ENCODE results near the gene ZDHHC5.

Gene ZDHHC5

DNA sequence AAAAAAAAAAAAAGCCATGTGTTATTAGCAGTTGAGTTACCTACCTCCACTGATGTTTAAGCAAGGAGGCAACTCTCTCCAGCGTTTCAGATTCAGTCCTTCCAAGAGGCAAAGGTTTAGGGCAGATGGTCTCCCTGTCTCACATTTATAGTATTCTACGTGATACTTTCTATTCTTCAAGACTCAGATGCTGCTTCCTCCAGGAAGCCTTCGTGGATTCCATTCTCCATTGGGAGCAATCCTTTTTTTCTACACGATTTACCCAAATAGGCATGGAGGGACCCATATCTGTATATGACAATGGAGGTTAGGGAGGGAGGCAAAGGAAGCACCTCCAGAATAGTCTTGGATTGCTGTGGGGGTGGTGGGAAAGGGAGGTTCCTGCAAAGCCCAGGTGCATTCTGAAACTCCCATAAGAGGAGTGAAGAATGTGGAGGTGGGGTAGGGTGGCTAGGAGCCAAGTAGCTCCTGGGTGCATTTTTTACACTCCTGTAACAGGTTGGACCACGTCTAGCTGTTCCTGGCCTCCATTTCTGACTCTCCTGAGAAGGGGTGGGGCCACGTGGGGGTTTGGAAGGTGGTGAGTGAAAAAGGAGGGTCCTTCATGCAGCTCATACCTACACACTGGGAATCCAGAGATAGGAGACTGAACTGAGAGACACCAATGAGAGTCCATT is 34.4 kb upstream of the ZDHHC5 start:
- Histone ChIP-seq H3K4me3 (ENCODE audit: insufficient read depth, low read depth, low read length, poor library complexity, severe bottlenecking) (no peak overlapping the region), H3K4me1 (ENCODE audit: control insufficient read depth, insufficient read depth, low read length, poor library complexity, severe bottlenecking) (peaks cover 7% of the 10 kb centered on the region), H3K27me3 (replicated peaks; ENCODE audit: control insufficient read depth, insufficient read depth, low read length, poor library complexity, severe bottlenecking) (peaks cover 13% of the 10 kb centered on the region), H3K9me3 (ENCODE audit: control insufficient read depth, low read length) (no peaks in the 10 kb centered on the region), H3K36me3 (ENCODE audit: control insufficient read depth, insufficient read depth, low read length) (no peaks in the 10 kb centered on the region), H3K27ac (ENCODE audit: insufficient read depth, low read length, poor library complexity, severe bottlenecking) (no peak overlapping the region)
- no peak for DNase-seq

DNA sequence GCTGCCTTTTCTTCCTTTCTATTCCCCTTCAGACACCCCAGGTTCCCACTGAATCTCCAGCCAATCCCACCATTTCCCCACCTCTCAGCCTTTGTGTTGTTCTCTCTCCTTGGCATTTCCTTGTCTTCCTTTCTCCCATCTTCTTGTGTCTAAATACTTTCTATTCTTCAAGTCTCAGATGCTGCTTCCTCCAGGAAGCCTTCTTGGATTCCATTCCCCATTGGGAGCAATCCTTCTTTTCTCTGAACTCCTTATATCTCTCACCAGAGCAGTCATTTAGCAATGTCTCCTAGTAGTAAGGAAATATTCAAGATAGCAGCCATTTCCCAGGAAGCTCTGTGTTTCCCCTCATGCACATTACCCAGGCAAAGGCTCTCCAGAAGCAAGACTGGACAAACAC is 33.6 kb upstream of the ZDHHC5 start:
- Histone ChIP-seq H3K36me3 (ENCODE audit: control insufficient read depth, insufficient read depth, low read length) (no peaks in the 10 kb centered on the region), H3K27ac (ENCODE audit: insufficient read depth, low read length, poor library complexity, severe bottlenecking) (no peak overlapping the region), H3K4me1 (ENCODE audit: control insufficient read depth, insufficient read depth, low read length, poor library complexity, severe bottlenecking) (peaks cover 15% of the 10 kb centered on the region), H3K9me3 (ENCODE audit: control insufficient read depth, low read length) (no peaks in the 10 kb centered on the region), H3K4me3 (ENCODE audit: insufficient read depth, low read depth, low read length, poor library complexity, severe bottlenecking) (no peak overlapping the region), H3K27me3 (replicated peaks; ENCODE audit: control insufficient read depth, insufficient read depth, low read length, poor library complexity, severe bottlenecking) (peaks cover 13% of the 10 kb centered on the region)
- no peak for DNase-seq

- Histone ChIP-seq H3K27ac (ENCODE audit: insufficient read depth, low read length, poor library complexity, severe bottlenecking) (no peak overlapping the region), H3K36me3 (ENCODE audit: control insufficient read depth, insufficient read depth, low read length) (no peaks in the 10 kb centered on the region), H3K4me1 (ENCODE audit: control insufficient read depth, insufficient read depth, low read length, poor library complexity, severe bottlenecking) (peaks cover 19% of the 10 kb centered on the region), H3K27me3 (replicated peaks; ENCODE audit: control insufficient read depth, insufficient read depth, low read length, poor library complexity, severe bottlenecking) (peaks cover 13% of the 10 kb centered on the region), H3K4me3 (ENCODE audit: insufficient read depth, low read depth, low read length, poor library complexity, severe bottlenecking) (no peak overlapping the region), H3K9me3 (ENCODE audit: control insufficient read depth, low read length) (no peaks in the 10 kb centered on the region)
- no peak for DNase-seq
Observed at GRCh38 chr11:57635246-57635645, 32.7 kb upstream of the ZDHHC5 start.

DNA sequence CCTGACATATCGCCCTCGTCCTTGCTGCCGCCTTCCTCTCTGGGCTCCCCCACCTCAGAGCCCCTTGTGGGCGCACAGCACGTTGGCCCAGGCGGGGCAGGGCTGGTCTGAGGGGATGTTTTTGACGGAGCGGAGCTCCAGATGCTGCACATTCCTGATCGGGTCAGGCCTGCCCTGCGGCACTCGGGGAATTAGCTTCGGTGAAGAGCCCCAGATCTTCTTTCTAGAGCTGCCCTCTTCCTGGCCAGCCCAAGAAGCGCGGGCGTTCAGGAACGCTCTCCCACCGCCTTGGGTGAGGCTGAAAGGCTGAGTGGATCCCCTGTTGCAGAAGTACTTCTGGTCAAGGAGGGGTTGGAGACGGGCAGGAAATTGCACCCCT is 30.3 kb upstream of the ZDHHC5 start:
- Histone ChIP-seq H3K9me3 (ENCODE audit: control insufficient read depth, low read length) (no peaks in the 10 kb centered on the region), H3K4me3 (ENCODE audit: insufficient read depth, low read depth, low read length, poor library complexity, severe bottlenecking) (no peak overlapping the region), H3K4me1 (ENCODE audit: control insufficient read depth, insufficient read depth, low read length, poor library complexity, severe bottlenecking) (peaks cover 19% of the 10 kb centered on the region), H3K27me3 (replicated peaks; ENCODE audit: control insufficient read depth, insufficient read depth, low read length, poor library complexity, severe bottlenecking) (peaks cover 13% of the 10 kb centered on the region), H3K36me3 (ENCODE audit: control insufficient read depth, insufficient read depth, low read length) (no peaks in the 10 kb centered on the region), H3K27ac (ENCODE audit: insufficient read depth, low read length, poor library complexity, severe bottlenecking) (no peak overlapping the region)
- DNase-seq = no peak

DNA sequence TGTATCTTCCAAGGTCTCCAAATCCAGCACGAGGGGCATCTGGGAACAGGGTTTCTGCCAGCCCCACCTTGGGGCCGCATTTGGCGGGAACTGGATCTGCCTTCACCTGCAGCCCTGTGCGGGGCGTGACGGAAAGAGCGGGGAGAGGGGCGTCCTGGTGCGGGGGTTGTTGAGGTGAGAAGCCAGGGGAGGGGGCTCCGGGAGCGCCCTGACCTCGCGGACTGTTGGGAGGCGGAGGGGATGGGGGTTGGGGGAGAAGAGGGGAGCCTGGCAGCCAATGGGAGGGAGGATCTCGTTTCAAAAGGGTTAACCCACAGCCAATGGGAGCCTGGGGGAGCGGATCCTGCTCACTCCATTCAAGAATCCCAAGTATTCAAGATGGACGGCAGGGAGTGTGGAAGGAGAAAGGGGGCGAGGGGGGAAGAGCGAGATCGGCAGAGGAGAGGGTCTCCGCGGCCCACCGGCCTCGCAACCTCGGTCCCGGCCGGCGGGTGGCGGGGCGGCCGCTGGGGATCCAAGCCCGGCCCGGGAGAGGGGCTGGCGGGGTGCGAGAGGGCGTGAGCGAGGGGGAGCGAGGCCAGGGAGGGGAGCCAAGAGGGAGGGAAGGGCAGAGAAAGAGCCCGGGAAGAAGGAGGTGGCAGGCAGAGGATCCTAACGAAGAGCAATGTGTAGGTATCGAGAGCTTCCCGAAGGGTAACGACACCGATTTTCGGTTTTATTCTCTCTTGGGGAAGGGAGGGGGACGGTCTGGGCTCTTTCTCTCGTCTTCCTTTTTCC is 29.7 kb upstream of the ZDHHC5 start:
- Histone ChIP-seq H3K4me3 (ENCODE audit: insufficient read depth, low read depth, low read length, poor library complexity, severe bottlenecking) (peak overlapping the region; percentile 65), H3K27me3 (replicated peaks; ENCODE audit: control insufficient read depth, insufficient read depth, low read length, poor library complexity, severe bottlenecking) (peaks cover 13% of the 10 kb centered on the region), H3K9me3 (ENCODE audit: control insufficient read depth, low read length) (no peaks in the 10 kb centered on the region), H3K27ac (ENCODE audit: insufficient read depth, low read length, poor library complexity, severe bottlenecking) (no peak overlapping the region), H3K4me1 (ENCODE audit: control insufficient read depth, insufficient read depth, low read length, poor library complexity, severe bottlenecking) (peaks cover 19% of the 10 kb centered on the region), H3K36me3 (ENCODE audit: control insufficient read depth, insufficient read depth, low read length) (no peaks in the 10 kb centered on the region)
- DNase-seq = no peak

DNA sequence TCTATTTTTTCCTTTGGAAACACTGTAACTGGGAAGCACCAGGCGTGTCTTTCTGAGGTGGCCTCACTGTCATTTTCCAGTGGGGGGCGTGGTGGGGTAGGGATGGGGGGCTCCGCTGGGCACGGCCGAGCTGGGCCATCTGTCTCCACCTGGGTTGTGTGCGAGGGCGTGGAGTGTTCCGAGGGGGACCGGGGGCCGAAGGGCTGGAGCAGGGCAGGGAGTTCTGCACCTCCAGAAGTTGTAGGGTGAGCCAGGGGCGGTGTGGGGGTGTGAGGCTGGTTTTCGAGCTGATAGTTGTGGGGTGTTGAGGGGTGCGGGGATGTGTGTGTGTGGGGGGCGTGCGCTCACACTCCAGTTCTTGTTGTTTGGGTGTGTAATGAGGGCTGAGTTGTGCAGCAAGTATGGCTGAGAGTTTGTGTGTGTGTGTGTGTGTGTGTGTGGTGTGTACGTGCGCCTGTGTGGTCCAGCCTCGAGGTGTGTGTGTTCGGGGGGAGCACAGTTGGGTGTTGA is 29.0 kb upstream of the ZDHHC5 start:
- Histone ChIP-seq H3K27me3 (replicated peaks; ENCODE audit: control insufficient read depth, insufficient read depth, low read length, poor library complexity, severe bottlenecking) (peaks cover 13% of the 10 kb centered on the region), H3K9me3 (ENCODE audit: control insufficient read depth, low read length) (no peaks in the 10 kb centered on the region), H3K4me3 (ENCODE audit: insufficient read depth, low read depth, low read length, poor library complexity, severe bottlenecking) (peak overlapping the region; percentile 65), H3K4me1 (ENCODE audit: control insufficient read depth, insufficient read depth, low read length, poor library complexity, severe bottlenecking) (peaks cover 19% of the 10 kb centered on the region), H3K36me3 (ENCODE audit: control insufficient read depth, insufficient read depth, low read length) (no peaks in the 10 kb centered on the region), H3K27ac (ENCODE audit: insufficient read depth, low read length, poor library complexity, severe bottlenecking) (no peak overlapping the region)
- DNase-seq = no peak

DNA sequence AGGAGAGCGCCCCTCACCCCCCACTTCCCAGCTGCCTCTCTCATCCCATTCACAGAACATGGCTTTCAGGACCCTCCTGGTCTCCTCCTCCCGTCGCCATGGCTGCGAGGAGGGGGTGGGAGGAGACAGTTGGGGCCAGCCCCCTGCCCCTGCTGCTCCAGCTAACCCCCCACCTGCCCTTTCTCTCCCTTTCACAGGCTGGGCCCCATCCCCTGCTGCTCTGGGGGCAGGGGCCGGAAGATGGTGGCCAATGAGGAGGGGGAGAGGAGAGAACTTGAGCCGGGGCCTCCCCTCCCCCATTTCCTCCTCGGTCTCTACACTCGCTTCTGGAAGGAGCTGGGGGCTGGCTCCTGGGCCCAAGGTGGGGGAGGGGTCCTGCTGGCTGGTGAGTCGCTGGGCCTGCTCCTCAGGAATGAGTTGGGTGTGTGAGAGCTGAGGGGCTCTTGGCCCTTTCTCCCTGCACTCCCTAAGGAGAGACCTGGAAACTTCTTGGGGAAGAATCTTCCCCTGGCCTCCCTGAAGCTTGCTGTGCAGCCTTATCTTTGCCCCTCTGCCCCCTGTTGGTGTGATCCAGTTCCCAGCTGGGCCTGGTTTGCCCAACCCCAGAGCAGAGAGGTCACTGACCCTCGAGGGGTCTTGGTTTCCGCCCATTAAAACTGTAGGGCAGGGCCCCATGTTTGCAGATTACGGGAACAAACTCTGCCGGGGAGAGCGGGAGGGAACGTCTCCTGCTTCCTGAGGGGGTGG is 28.4 kb upstream of the ZDHHC5 start:
- DNase-seq = no peak
- Histone ChIP-seq H3K36me3 (ENCODE audit: control insufficient read depth, insufficient read depth, low read length) (no peaks in the 10 kb centered on the region), H3K27me3 (replicated peaks; ENCODE audit: control insufficient read depth, insufficient read depth, low read length, poor library complexity, severe bottlenecking) (peaks cover 13% of the 10 kb centered on the region), H3K4me3 (ENCODE audit: insufficient read depth, low read depth, low read length, poor library complexity, severe bottlenecking) (peak overlapping the region; percentile 65), H3K4me1 (ENCODE audit: control insufficient read depth, insufficient read depth, low read length, poor library complexity, severe bottlenecking) (peaks cover 19% of the 10 kb centered on the region), H3K27ac (ENCODE audit: insufficient read depth, low read length, poor library complexity, severe bottlenecking) (no peak overlapping the region), H3K9me3 (ENCODE audit: control insufficient read depth, low read length) (no peaks in the 10 kb centered on the region)

GRCh38 chr11:57640068-57640800 is 27.7 kb upstream of the ZDHHC5 start:
- Histone ChIP-seq H3K27ac (ENCODE audit: insufficient read depth, low read length, poor library complexity, severe bottlenecking) (no peak overlapping the region), H3K4me3 (ENCODE audit: insufficient read depth, low read depth, low read length, poor library complexity, severe bottlenecking) (no peak overlapping the region), H3K36me3 (ENCODE audit: control insufficient read depth, insufficient read depth, low read length) (no peaks in the 10 kb centered on the region), H3K27me3 (replicated peaks; ENCODE audit: control insufficient read depth, insufficient read depth, low read length, poor library complexity, severe bottlenecking) (peaks cover 13% of the 10 kb centered on the region), H3K9me3 (ENCODE audit: control insufficient read depth, low read length) (no peaks in the 10 kb centered on the region), H3K4me1 (ENCODE audit: control insufficient read depth, insufficient read depth, low read length, poor library complexity, severe bottlenecking) (peaks cover 19% of the 10 kb centered on the region)
- DNase-seq = no peak

GRCh38 chr11:57641011-57641807 is 26.7 kb upstream of the ZDHHC5 start:
- peaks cover 22% of the 10 kb centered on the region for H3K27me3 ChIP-seq (replicated peaks; ENCODE audit: control insufficient read depth, insufficient read depth, low read length, poor library complexity, severe bottlenecking)
- no peaks in the 10 kb centered on the region for H3K9me3 ChIP-seq (ENCODE audit: control insufficient read depth, low read length)
- peaks cover 19% of the 10 kb centered on the region for H3K4me1 ChIP-seq (ENCODE audit: control insufficient read depth, insufficient read depth, low read length, poor library complexity, severe bottlenecking)
- no peak for DNase-seq
- no peak overlapping the region for H3K4me3 ChIP-seq (ENCODE audit: insufficient read depth, low read depth, low read length, poor library complexity, severe bottlenecking)
- H3K36me3 ChIP-seq (ENCODE audit: control insufficient read depth, insufficient read depth, low read length) = no peaks in the 10 kb centered on the region
- no peak overlapping the region for H3K27ac ChIP-seq (ENCODE audit: insufficient read depth, low read length, poor library complexity, severe bottlenecking)
